NK-92 (cell line): ENCODE measurements around the gene KRTAP4-7.
"Not testable (repeated sequence)": the region's sequence is repeated elsewhere in the genome, so short reads cannot be mapped to it uniquely, and the experiment has no call there.

Experiments used
- DNase-seq: peaks from one replicate; lab custom pipeline; 2025; ENCODE audit not compliant: unreplicated experiment; lab: John Stamatoyannopoulos, UW

KRTAP4-7 gene

GRCh38 chr17:41108728-41109386 is 24.9 kb downstream of the KRTAP4-7 start:
- not testable (repeated sequence) for DNase-seq

GRCh38 chr17:41111151-41111885 is 27.4 kb downstream of the KRTAP4-7 start:
- DNase-seq, result no peak

- DNase-seq, result no peak
Observed at GRCh38 chr17:41116297-41116696, 32.3 kb downstream of the KRTAP4-7 start.

- DNase-seq, result not testable (repeated sequence)
Observed at GRCh38 chr17:41117846-41118386, 34.0 kb downstream of the KRTAP4-7 start, which contains the start of gene KRTAP4-11. KRTAP4-11 (minus strand) TSS chr17:41118373; CDS start chr17:41118315, 58 bp downstream.

GRCh38 chr17:41118721-41119120 is 34.8 kb downstream of the KRTAP4-7 start:
- DNase-seq, result no peak

GRCh38 chr17:41119696-41120690 is 36.0 kb downstream of the KRTAP4-7 start:
- not testable (repeated sequence) for DNase-seq

- DNase-seq, result no peak
Observed at GRCh38 chr17:41121742-41122141, 37.8 kb downstream of the KRTAP4-7 start.

GRCh38 chr17:41123292-41123990 is 39.5 kb downstream of the KRTAP4-7 start:
- DNase-seq, result not testable (repeated sequence)

GRCh38 chr17:41123991-41124371 is 40.0 kb downstream of the KRTAP4-7 start, which contains the start of gene KRTAP4-12:
KRTAP4-12 (minus strand) TSS chr17:41124182; CDS start chr17:41124122, 60 bp downstream.
- DNase-seq, result not testable (repeated sequence)

GRCh38 chr17:41125064-41125463 is 41.1 kb downstream of the KRTAP4-7 start:
- DNase-seq, result no peak

GRCh38 chr17:41126412-41126811 is 42.5 kb downstream of the KRTAP4-7 start:
- no peak for DNase-seq

- no peak for DNase-seq
Observed at GRCh38 chr17:41127371-41127770, 43.4 kb downstream of the KRTAP4-7 start.

GRCh38 chr17:41131979-41132378 is 48.0 kb downstream of the KRTAP4-7 start:
- DNase-seq, result no peak

- DNase-seq, result no peak
Observed at GRCh38 chr17:41133880-41134735, 50.2 kb downstream of the KRTAP4-7 start.
